ENCODE measurements around the gene KLK7.

DNA sequence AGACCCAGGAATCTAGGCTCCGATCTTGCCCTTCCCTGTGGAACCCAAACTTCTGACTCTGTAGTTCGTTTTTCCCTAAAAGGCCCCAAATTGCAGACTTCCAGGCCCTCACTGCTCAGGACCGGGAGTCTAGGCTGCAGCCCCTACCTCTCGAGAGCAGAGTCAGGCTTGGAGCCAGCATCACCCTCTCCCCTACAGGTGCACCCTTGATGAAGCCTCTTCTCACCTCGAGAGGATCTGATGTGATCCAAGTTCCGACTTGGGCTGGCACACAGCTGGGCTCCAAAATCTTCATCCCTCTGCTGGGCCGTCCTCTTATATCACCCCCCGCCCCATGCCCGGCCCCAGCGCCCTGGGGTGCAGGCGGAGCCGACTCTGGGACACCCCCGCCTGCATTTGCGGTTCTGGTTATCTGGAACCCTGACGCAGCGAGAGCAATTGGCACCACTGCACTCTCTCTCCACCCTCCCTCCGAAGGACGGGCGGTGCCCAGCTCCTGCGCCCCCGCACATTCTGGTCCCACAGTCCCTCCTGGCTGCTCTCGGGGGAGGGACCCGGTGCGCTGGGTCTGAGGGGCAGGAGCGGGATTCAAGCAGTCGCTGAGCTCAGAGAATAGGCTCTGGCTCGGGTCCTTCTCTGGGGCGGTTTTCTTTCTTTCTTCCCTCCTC is at the start of gene KLK7:
- TF ChIP-seq, protein P1, sequence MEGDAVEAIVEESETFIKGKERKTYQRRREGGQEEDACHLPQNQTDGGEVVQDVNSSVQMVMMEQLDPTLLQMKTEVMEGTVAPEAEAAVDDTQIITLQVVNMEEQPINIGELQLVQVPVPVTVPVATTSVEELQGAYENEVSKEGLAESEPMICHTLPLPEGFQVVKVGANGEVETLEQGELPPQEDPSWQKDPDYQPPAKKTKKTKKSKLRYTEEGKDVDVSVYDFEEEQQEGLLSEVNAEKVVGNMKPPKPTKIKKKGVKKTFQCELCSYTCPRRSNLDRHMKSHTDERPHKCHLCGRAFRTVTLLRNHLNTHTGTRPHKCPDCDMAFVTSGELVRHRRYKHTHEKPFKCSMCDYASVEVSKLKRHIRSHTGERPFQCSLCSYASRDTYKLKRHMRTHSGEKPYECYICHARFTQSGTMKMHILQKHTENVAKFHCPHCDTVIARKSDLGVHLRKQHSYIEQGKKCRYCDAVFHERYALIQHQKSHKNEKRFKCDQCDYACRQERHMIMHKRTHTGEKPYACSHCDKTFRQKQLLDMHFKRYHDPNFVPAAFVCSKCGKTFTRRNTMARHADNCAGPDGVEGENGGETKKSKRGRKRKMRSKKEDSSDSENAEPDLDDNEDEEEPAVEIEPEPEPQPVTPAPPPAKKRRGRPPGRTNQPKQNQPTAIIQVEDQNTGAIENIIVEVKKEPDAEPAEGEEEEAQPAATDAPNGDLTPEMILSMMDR (IDR thresholded peaks at IDR 0.05; ENCODE audit: low read length), result no peak
- no peak for TF ChIP-seq EZH2 (optimal IDR thresholded peaks at IDR 0.05; ENCODE audit: low read depth, low read length)
- no peak for TF ChIP-seq EZH2phosphoT487 (IDR thresholded peaks at IDR 0.05; ENCODE audit: low read length)
